Caki2 (cell line): Measurements from ENCODE around the gene GAMT. TPM values are rescaled to one million over a fixed set of nuclear protein-coding genes. Genes with fewer than 3 reads are reported as not detected.
A peak's percentile ranks its signal among the peaks of the same experiment; 100 is the strongest.

Experiments used
- DNase-seq: peaks from one replicate; pipeline ENCODE4 v3.0.0-alpha.2; 2015; ENCODE audit warnings: low read depth
- in situ Hi-C: cut with HindIII; loops from 2 replicates; pipeline ENCODE4 v1.10.0; 2016; ENCODE audit warnings: low sequenced_read_pairs, low pct_unique_long_range_greater_than_20kb, mixed read lengths
- total RNA-seq: library from RNA; depleted of rRNA; stranded (reverse); fragments of >200 nt; shearing (Covaris generic); gene quantifications from 2 replicates; pipeline ENCODE4 v1.2.3, GENCODE V29; 2014; ENCODE audit warnings: low replicate concordance

Gene GAMT
- total RNA-seq, 1 experiment from 2014 or later = 68.1 TPM

DNA sequence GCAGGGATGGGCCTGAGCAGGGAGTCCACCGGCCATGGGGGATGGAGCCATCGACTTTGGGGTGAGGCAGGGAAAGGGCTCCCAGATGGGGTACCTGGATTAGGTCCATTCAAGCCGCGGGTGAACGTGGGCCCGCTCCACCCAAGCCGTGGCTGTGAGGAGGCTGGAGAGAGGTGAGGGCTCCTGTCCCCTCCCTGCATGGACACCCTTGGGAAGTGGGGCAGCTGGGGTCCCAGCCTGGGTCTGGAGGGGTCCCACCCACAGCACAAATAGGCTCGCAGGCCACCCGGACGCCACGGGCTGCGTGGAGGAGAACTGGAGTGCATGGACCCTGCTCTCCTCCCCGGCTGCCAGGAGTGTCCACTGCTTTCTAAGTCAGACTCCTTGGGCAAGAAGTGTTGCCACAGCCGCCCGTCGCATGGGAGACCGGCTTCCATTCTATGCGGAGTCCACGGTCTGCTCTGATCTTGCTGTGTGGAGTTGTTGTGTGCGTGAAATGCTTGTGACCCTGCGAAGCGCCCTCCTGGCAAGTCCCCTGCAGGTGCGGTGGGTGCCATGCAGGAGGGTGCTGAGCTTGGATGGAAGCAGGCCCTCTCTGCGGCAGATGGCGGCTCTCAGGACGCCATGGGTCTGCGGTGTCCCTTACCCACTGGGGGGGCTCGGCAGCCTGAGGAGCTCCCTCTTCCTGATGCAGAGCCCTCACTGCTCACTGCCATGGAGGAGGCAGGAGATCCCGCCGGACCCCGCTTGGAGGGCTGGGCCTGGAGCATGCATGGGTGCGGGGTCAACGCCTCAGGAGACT, 8.1 kb upstream of the GAMT start:
- in situ Hi-C loops = no loop called here

DNA sequence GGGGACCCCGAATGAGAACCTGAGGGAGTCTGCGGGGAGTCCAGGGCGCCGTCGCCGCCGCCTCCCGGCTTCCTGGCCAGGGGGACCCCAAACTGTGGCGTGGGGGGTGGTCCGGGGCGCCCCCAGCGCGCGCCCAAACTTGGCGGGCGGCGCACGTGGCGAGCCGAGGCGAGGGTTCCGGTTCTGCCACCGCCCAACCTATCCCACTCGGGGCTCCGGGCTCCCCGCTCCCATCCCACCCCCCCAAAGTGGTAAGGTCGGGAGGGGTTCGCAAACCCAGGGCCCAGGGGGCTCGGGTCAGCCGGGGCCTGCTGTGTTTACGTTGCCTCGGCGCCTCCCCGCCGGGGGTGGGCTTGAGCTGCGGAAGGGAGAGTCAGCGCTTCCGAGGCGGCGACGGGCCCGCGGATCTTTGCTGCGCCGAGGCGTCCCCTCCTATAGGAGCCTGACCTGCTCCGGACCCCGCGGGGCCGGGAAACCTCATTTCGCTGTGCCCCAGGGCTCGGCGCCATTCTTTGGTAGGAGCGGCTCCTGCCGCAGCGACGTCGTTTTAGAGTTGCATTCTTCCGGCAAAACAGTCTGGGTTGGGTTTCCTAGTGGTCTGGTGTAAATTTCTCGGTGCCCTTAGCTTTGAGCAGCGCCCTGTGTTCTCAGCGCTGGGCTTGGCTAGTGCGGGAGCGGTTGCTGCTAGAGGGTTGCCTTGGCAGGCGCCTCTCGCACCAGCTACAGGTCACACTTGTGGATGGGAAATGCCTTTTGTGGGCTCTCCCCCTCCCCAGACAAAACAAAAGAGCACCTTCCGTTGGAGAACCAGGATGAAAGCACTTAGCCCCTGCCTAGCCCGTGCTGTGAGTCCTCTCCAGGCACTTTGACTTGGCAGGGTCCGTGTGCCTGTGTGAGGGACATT, 7.2 kb upstream of the GAMT start:
- no peak for DNase-seq
- in situ Hi-C loops = no loop called here

More for the DNA sequence above, 8.1 kb upstream of the GAMT start:
- DNase-seq = no peak

DNA sequence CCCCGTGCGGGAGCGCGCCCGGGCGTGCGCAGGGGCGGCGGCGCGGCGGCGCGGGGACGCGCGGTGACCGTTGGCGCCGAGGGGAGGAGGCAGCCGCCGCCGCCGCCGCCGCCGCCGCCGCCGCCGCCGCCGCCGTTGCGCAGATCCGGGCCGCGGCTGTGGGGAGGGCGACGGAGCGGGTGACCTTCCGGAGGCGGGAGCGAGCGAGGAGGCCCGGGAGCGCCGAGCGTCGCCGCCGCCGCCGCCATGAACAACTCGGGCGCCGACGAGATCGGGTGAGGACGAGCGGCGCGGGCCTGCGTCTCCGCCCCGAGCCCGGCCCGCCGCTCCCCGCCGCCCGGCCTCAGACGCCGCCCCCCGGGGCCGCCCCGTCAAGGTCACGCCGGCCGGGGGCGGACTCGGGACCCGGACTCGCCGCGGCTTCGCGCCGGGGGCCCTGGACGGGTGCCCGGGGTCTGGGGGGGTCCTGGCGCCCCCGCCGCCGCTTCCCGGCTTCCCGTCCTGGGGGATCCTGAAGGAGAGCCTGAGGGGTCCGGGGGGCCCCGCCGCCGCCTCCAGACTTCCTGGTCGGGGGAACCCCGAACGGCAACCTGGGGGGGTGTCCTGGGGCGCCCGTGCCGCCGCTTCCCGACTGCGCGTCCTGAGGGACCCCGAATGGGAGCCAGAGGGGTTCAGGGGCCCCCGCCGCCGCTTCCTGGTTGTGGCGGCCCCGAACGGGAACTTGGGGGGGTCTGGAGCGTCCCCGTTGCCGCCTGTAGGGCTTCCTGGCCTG, 6.4 kb upstream of the GAMT start, which contains the start of gene DAZAP1:
Gene DAZAP1 (plus strand): TSS at position 59 of the 772 bp plus-strand sequence. CDS start 188 bp downstream, at position 247.
- no peak for DNase-seq
- in situ Hi-C loops = no loop called here

- in situ Hi-C loops = no loop called here
- DNase-seq = peak; percentile 95
Observed at GRCh38 chr19:1406774-1407527, 5.6 kb upstream of the GAMT start.

DNA sequence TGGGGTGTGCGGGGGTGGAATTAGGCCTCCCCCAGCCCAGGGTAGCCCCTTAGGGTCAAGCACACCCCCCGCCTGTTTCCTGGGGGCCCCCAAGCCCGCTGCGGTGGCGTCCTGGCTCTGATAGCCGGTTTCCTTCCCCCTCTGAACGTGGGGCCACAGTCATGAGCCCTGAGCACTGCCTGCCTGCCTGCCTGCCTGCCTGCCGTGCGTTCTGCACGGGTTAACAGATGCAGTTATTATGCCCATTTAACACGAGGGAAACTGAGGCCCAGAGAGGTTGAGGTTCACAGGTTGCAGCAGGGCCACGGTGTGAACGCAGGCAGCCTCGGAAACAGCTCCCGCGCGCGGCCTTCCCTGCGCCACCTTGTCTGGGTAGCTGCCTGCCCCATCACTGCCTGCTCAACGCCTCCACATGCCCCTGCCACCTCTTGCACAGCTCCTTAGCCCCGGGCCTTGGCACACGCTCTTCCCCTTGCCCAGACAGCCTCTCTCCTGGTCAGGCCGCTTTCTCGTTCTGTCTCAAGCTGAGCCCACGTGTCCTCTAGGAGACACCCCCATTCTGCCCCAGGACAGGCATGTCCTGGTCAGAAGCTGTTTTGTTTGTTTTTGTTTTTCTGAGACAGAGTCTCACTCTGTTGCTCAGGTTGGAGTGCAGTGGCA, 1.2 kb upstream of the GAMT start:
- in situ Hi-C loops = no loop called here
- DNase-seq = no peak

- DNase-seq = no peak
- in situ Hi-C loops = no loop called here
Observed at GRCh38 chr19:1401889-1402217, 511 bp upstream of the GAMT start.

DNA sequence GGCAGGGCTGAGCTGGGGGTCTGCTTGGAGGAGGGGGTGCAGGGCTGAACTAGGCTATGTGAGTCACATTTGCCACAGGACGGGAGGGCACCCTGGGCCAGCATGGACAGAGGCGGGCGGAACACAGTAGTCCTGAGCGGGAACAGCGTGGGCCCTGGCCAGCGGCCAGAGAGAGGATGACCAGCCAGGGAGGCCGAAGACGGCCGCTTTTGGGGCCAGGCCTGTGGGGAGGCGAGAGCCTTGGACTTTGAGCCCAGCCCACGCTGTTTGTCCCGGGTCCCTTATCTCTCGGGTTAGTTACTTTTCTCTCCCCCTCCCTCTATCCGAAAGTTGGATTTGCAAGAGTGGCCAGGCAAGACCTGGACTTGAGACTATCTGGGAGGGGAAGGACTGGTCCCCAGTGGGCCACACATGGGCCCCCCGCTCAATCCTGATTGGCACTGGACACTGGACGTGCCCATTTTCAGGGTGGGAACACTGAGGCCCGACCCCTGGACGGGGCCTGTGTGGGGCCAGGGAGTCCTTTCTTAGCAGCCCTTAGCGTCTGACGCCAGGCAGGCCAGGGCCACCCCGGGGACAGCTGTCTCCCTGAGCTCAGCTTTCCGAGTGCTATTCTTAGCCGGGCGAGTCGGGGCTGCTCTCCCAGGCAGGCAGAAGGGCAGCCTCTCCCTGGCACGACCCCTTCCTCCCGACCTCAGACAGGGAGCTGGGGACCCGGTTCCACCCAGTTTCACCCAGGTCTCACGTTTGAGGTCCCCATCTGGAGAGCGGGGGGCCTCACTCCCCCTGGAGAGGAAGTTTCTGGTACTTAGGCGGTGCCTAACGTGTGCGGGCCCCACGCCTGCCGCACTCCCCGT, 833 bp downstream of the GAMT start:
- in situ Hi-C loops = no loop called here
- DNase-seq = no peak

- in situ Hi-C loops = no loop called here
- no peak for DNase-seq
Observed at GRCh38 chr19:1399745-1400144, 1.6 kb downstream of the GAMT start.

GRCh38 chr19:1399079-1399478, 2.3 kb downstream of the GAMT start:
- DNase-seq = no peak
- in situ Hi-C loops = no loop called here

DNA sequence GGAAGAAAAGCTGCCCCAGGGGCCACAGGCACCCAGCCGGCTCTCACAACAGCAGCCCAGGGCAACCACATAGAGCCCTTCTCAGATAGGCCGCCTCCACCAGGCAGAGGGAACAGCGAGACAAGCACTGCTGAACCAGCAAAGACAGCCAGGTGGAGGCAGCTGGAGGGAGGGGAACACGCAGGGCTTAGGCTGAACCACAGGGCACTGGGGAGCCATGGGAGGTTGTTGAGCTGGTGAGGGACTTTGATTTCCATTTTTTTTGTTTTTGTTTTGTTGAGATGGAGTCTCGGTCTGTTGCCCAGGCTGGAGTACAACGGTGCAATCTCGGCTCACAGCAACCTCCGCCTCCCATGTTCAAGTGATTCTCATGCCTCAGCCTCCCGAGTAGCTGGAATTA, 3.5 kb downstream of the GAMT start:
- in situ Hi-C loops = no loop called here
- no peak for DNase-seq

GRCh38 chr19:1396768-1397679, 4.3 kb downstream of the GAMT start:
- DNase-seq = no peak
- in situ Hi-C loops = no loop called here

GRCh38 chr19:1396019-1396767, 5.1 kb downstream of the GAMT start:
- in situ Hi-C loops = no loop called here
- no peak for DNase-seq

GRCh38 chr19:1395194-1396018, 5.9 kb downstream of the GAMT start:
- in situ Hi-C loops = no loop called here
- DNase-seq = no peak
